Measurements from ENCODE around the gene CCDC142. TPM values are rescaled to one million over a fixed set of nuclear protein-coding genes. Genes with fewer than 3 reads are reported as not detected.

Gene CCDC142
- total and polyA plus RNA-seq, 3 donors from 2014 or later: 15.5 to 30.2 (median 29.4) TPM

DNA sequence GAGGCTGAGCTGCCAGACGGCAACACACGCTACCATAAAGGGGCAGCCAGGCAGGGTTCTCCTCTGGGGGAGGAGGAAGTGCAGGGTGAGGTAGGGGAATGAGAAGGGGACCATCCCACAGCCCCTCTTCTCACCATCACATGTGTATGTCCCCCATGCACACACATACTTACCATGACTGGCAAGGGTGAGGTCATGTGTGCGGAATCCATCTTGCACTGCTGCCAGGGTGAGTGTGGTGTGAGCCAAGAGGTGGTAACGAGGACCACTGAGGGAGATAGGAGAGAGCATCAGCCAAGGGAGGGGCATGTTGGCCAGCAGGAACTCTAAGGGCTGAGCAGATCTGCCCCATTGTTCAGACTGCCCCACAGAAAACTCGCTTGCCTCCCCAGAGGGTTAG, 54.1 kb downstream of the CCDC142 start:
- intact Hi-C loops (cut with DNase I; ENCODE audit: low total_unique reads): no loop called here

DNA sequence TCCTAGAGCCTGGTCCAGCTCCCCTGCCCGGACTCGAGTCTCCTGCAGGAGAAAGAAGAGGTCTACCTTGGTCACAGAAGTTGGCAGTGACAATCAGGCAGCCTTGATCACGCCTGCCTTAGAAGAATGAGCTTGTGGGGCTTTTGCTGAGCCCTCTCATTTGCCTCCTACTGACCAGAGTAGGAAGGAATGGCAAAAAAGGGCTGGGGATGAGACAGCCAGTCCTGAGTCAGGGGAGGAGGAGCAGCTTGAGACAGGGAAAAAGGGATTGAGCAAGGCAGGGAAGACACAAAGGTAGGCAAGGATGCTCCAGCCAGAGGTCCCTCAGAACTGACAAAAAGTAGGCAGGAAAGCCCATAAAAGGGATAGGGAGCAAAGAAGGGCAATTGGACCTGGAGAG, 55.2 kb downstream of the CCDC142 start:
- no peak overlapping the region for H3K27ac ChIP-seq
- intact Hi-C loops (cut with DNase I; ENCODE audit: low total_unique reads): no loop called here
- 82 to 90% methylated on average over 3 of the region's 3 CpGs for WGBS, 2 donors
- H3K9me3 ChIP-seq: no peaks in the 10 kb centered on the region
- no peak overlapping the region for H3K4me3 ChIP-seq
- TF ChIP-seq, protein P1, sequence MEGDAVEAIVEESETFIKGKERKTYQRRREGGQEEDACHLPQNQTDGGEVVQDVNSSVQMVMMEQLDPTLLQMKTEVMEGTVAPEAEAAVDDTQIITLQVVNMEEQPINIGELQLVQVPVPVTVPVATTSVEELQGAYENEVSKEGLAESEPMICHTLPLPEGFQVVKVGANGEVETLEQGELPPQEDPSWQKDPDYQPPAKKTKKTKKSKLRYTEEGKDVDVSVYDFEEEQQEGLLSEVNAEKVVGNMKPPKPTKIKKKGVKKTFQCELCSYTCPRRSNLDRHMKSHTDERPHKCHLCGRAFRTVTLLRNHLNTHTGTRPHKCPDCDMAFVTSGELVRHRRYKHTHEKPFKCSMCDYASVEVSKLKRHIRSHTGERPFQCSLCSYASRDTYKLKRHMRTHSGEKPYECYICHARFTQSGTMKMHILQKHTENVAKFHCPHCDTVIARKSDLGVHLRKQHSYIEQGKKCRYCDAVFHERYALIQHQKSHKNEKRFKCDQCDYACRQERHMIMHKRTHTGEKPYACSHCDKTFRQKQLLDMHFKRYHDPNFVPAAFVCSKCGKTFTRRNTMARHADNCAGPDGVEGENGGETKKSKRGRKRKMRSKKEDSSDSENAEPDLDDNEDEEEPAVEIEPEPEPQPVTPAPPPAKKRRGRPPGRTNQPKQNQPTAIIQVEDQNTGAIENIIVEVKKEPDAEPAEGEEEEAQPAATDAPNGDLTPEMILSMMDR (IDR thresholded peaks at IDR 0.05): no peak
- no peak for TF ChIP-seq POLR2A (IDR thresholded peaks at IDR 0.05)
- no peaks in the 10 kb centered on the region for H3K4me1 ChIP-seq
- H3K27me3 ChIP-seq: no peaks in the 10 kb centered on the region
- no peaks in the 10 kb centered on the region for H3K36me3 ChIP-seq (ENCODE audit: low read depth, missing control alignments)
- DNase-seq: no peak

More for the DNA sequence above, 54.1 kb downstream of the CCDC142 start:
- H3K27me3 ChIP-seq: no peaks in the 10 kb centered on the region
- TF ChIP-seq POLR2A (IDR thresholded peaks at IDR 0.05): no peak
- TF ChIP-seq, protein P1 (IDR thresholded peaks at IDR 0.05): no peak
- H3K9me3 ChIP-seq: no peaks in the 10 kb centered on the region
- no peak overlapping the region for H3K4me3 ChIP-seq
- H3K27ac ChIP-seq: no peak overlapping the region
- H3K36me3 ChIP-seq (ENCODE audit: low read depth, missing control alignments): no peaks in the 10 kb centered on the region
- 89 to 94% methylated on average over 4 to 5 of the region's 5 CpGs for WGBS, 2 donors
- H3K4me1 ChIP-seq: no peaks in the 10 kb centered on the region
- DNase-seq: no peak

DNA sequence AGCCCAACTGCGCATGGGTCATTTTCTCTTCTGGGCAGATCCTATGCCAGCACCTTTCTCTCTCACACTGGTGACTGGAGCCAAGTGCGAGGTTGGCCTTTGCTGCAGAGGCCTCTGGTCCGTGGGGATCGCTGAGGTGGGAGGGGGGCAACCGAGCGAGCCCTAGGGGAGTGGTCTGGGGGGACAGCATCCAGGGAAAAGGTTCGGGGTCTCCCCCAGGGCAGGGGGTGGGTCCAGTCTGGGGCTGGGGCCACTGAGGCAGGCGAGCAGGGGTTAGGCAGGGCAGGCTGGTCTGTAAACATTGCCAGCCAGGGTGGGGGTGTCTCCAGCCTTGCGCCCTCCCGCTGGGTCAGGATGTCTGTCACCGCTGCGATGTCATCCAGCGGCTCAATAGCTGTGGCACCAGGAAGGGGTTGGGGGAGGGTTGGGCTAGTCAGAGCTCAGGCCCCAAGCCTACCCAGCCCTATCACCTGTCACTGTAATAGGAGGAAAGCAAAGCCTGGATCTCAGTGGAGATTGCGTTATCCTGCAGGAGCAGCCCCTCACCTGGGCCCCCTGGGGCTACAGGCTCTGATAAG, 56.5 kb downstream of the CCDC142 start:
- H3K27me3 ChIP-seq: no peaks in the 10 kb centered on the region
- WGBS, 2 donors: 87 to 92% methylated on average over 12 to 14 of the region's 14 CpGs

DNA sequence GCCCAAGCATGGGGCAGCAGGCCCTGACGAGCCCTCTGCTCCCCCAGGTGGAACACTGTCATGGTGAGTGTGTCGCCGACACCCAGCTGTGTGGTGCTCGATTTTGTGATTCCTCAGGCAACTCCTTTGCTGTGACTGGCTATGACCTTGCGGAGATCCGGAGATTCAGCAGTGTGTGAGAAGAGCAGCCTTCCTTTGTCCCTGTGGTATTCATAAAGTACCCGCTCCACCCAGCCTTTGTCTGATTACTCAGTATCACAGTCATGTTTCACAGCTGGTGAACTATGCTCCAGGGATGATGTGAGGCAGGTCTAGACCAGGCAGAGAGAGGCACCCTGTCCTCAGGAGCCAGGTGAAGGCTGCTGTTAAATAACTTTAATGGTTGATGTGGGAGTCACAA, 57.3 kb downstream of the CCDC142 start:
- Histone ChIP-seq H3K27ac (no peak overlapping the region), H3K4me3 (no peak overlapping the region), H3K36me3 (ENCODE audit: low read depth, missing control alignments) (no peaks in the 10 kb centered on the region), H3K27me3 (no peaks in the 10 kb centered on the region), H3K4me1 (no peaks in the 10 kb centered on the region), H3K9me3 (no peaks in the 10 kb centered on the region)
- 49 to 77% methylated on average over 3 to 7 of the region's 7 CpGs for WGBS, 2 donors
- TF ChIP-seq, protein P1 (IDR thresholded peaks at IDR 0.05): no peak
- intact Hi-C loops (cut with DNase I; ENCODE audit: low total_unique reads): no loop called here
- no peak for DNase-seq

More for the DNA sequence above, 56.5 kb downstream of the CCDC142 start:
- H3K4me1 ChIP-seq: no peaks in the 10 kb centered on the region
- intact Hi-C loops (cut with DNase I; ENCODE audit: low total_unique reads): no loop called here
- no peak for TF ChIP-seq POLR2A (IDR thresholded peaks at IDR 0.05)
- TF ChIP-seq, protein P1 (IDR thresholded peaks at IDR 0.05): no peak
- no peak overlapping the region for H3K27ac ChIP-seq
- H3K4me3 ChIP-seq: no peak overlapping the region
- no peak for DNase-seq
- H3K36me3 ChIP-seq (ENCODE audit: low read depth, missing control alignments): no peaks in the 10 kb centered on the region
- no peaks in the 10 kb centered on the region for H3K9me3 ChIP-seq

DNA sequence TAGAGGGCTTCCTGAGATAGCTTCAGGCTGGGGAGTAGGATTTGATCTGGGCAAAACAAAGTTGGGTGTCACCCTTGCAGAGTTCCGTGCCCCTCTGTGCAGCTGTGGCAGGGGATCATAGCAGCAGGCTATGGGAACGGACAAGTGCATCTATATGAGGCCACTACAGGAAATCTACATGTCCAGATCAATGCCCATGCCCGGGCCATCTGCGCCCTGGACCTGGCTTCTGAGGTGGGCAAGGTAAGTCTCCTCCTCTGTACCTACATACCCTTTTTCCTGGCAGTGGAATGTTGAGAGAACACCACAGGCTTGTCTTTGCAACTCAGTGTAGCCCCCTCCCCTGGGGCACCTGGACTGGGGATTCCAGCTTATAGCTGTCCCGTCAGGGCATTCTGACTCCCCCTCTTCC, 57.8 kb downstream of the CCDC142 start:
- 87 to 95% methylated on average over 4 to 5 of the region's 5 CpGs for WGBS, 2 donors
- no peak for DNase-seq
- TF ChIP-seq, protein P1 (IDR thresholded peaks at IDR 0.05): no peak
- no peak for TF ChIP-seq POLR2A (IDR thresholded peaks at IDR 0.05)
- H3K4me3 ChIP-seq: no peak overlapping the region
- H3K9me3 ChIP-seq: no peaks in the 10 kb centered on the region
- no peaks in the 10 kb centered on the region for H3K4me1 ChIP-seq
- H3K27ac ChIP-seq: no peak overlapping the region
- intact Hi-C loops (cut with DNase I; ENCODE audit: low total_unique reads): no loop called here
- no peaks in the 10 kb centered on the region for H3K36me3 ChIP-seq (ENCODE audit: low read depth, missing control alignments)
- no peaks in the 10 kb centered on the region for H3K27me3 ChIP-seq

Measured in testis (tissue), 3 donors.